GM06990 (cell line): ENCODE results near the gene CFHR4.
"Not testable (repeated sequence)": the region's sequence is repeated elsewhere in the genome, so short reads cannot be mapped to it uniquely, and the experiment has no call there.

ENCODE experiments used
- DNase-seq: peaks from one replicate; pipeline ENCODE4 v3.0.0-alpha.2; 2011; ENCODE audit not compliant: insufficient read length; ENCODE audit errors: extremely low read depth
- H3K27me3 ChIP-seq: replicated peaks from 2 replicates; pipeline ENCODE4 v1.6.0; 2011; ENCODE audit warnings: low read length; ENCODE audit not compliant: control insufficient read depth, insufficient read depth
- H3K36me3 ChIP-seq: 2 replicates; pipeline ENCODE4 v1.5.1; 2011; ENCODE audit warnings: low read length; ENCODE audit not compliant: control insufficient read depth, insufficient read depth
- H3K4me3 ChIP-seq: replicated peaks from 2 replicates; pipeline ENCODE4 v1.5.1; 2011; ENCODE audit warnings: low read depth, mild to moderate bottlenecking, control low read depth, low read length
- CTCF ChIP-seq: IDR thresholded peaks from 2 replicates; pipeline ENCODE4 v1.5.1; 2011; ENCODE audit warnings: low read length, control low read depth, mild to moderate bottlenecking, inconsistent platforms; ENCODE audit not compliant: insufficient read depth, poor library complexity, severe bottlenecking

CFHR4 gene

GRCh38 chr1:196887515-196888239 lies at the start of gene CFHR4:
Gene CFHR4 (plus strand): TSS chr1:196888052. CDS start chr1:196888151, 99 bp downstream.
- H3K36me3 ChIP-seq: no peaks in the 10 kb centered on the region
- H3K27me3 ChIP-seq: no peaks in the 10 kb centered on the region
- no peak for TF ChIP-seq CTCF
- H3K4me3 ChIP-seq: no peak within 1 kb of the TSS
- DNase-seq: peak; percentile 17

GRCh38 chr1:196849613-196850492 lies 38.0 kb upstream of the CFHR4 start:
- not testable (repeated sequence) for H3K36me3 ChIP-seq, H3K27me3 ChIP-seq, DNase-seq, H3K4me3 ChIP-seq

- no peak overlapping the region for H3K4me3 ChIP-seq
- DNase-seq: no peak
- H3K36me3 ChIP-seq: no peaks in the 10 kb centered on the region
- no peak for TF ChIP-seq CTCF
- H3K27me3 ChIP-seq: no peaks in the 10 kb centered on the region
These were observed 31.8 kb upstream of the CFHR4 start for GRCh38 chr1:196856053-196856452.

GRCh38 chr1:196857188-196857587 lies 30.7 kb upstream of the CFHR4 start:
- no peaks in the 10 kb centered on the region for H3K36me3 ChIP-seq
- TF ChIP-seq CTCF: no peak
- DNase-seq: no peak
- no peak overlapping the region for H3K4me3 ChIP-seq
- H3K27me3 ChIP-seq: no peaks in the 10 kb centered on the region

GRCh38 chr1:196858811-196859210 lies 29.0 kb upstream of the CFHR4 start:
- TF ChIP-seq CTCF: no peak
- no peak overlapping the region for H3K4me3 ChIP-seq
- H3K27me3 ChIP-seq: no peaks in the 10 kb centered on the region
- no peak for DNase-seq
- no peaks in the 10 kb centered on the region for H3K36me3 ChIP-seq

GRCh38 chr1:196860323-196860884 lies 27.4 kb upstream of the CFHR4 start:
- H3K27me3 ChIP-seq: no peaks in the 10 kb centered on the region
- no peak for DNase-seq

More at GRCh38 chr1:196860323-196860884, 27.4 kb upstream of the CFHR4 start:
- TF ChIP-seq CTCF: no peak
- H3K36me3 ChIP-seq: no peaks in the 10 kb centered on the region
- no peak overlapping the region for H3K4me3 ChIP-seq
